ENCODE results near the gene SRRM5. TPM values are rescaled to one million over a fixed set of nuclear protein-coding genes. Genes with fewer than 3 reads are reported as not detected.
"Not testable (repeated sequence)": the region's sequence is repeated elsewhere in the genome, so short reads cannot be mapped to it uniquely, and the experiment has no call there.

The SRRM5 gene
- polyA plus RNA-seq, 2 of the 4 experiments (the other 2 are of a cell fraction), result 0.47 to 0.50 TPM

GRCh38 chr19:43644181-43644580 lies 32.3 kb downstream of the SRRM5 start (continued):
- TF ChIP-seq, protein P1, sequence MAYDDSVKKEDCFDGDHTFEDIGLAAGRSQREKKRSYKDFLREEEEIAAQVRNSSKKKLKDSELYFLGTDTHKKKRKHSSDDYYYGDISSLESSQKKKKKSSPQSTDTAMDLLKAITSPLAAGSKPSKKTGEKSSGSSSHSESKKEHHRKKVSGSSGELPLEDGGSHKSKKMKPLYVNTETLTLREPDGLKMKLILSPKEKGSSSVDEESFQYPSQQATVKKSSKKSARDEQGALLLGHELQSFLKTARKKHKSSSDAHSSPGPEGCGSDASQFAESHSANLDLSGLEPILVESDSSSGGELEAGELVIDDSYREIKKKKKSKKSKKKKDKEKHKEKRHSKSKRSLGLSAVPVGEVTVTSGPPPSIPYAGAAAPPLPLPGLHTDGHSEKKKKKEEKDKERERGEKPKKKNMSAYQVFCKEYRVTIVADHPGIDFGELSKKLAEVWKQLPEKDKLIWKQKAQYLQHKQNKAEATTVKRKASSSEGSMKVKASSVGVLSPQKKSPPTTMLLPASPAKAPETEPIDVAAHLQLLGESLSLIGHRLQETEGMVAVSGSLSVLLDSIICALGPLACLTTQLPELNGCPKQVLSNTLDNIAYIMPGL (CRISPR knock-in tag; IDR thresholded peaks at IDR 0.05; ENCODE audit: borderline replicate concordance), result no peak
- TF ChIP-seq RAD21 (conservative IDR thresholded peaks at IDR 0.05 in 1 of 2, IDR thresholded peaks at IDR 0.05 in 1 of 2), result no peak
- no peak for TF ChIP-seq FOSB (CRISPR knock-in tag; IDR thresholded peaks at IDR 0.05)
- no peak for TF ChIP-seq ZSCAN20 (CRISPR knock-in tag; IDR thresholded peaks at IDR 0.05)

DNA sequence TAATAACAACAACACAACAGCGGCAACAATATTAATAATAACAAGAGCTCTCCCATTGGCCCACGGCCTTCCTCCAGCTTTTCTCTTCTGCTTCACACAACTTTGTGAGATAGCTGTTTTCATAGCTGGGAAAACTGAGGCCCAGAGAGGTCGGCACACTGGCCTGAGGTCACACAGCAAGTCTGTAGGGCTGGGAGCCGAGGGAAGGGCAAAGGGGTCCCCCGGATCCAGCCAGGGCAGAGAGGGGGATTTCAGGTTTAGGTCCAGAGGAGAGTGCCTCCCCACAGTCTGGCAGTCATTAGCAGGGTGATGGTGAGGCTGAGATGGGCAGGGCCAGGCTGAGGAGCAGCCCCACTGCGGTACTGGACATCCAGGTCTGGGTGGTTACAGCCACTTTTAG lies 36.7 kb downstream of the SRRM5 start:
- CTCF ChIA-PET, result no interaction called here

DNA sequence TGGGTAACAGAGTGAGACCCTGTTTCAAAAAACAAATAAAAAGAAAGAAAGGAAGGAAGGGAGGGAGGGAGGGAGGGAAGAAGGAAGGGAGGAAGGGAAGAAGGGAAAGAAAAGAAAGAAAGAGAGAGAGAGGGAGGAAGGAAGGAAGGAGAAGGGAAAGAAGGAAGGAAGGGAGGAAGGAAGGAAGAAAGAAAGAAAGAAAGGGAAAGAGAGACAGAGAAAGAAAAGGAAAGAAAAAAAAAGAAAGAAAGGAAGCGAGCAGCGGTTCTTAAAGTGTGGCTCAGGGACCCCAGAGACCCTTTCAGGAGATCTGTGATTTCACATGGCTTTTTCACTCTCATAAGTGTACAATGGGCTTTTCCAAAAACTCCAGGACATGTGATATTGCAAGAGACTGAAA lies 37.6 kb downstream of the SRRM5 start:
- ATAC-seq (no peak), FAIRE-seq (no peak), DNase-seq (ENCODE audit: low read depth in 1 of 2, low spot score in 1 of 2) (no peak)
- Histone ChIP-seq H3K4me3 (no peak overlapping the region), H3K4me2 (no peak overlapping the region), H3K27ac (no peak overlapping the region), H3K9me3 (no peaks in the 10 kb centered on the region), H3K4me1 (no peaks in the 10 kb centered on the region)
- ChIA-PET POLR2A (interaction anchor here (0.7 kb wide), 1 partner anchor 16 kb away, joined by 6 read pairs; no protein-coding TSS in a partner anchor), CTCF (interaction anchor here (0.6 to 2.8 kb wide), 8 partner anchors 18 to 590 kb away, joined by 3 to 9 read pairs (median 4); partner anchors contain the start of gene PLAUR)
- 96% methylated on average over 2 of the region's 2 CpGs for WGBS (ENCODE audit: missing lambda C conversion rate)
- TF ChIP-seq CEBPB (IDR thresholded peaks at IDR 0.05), result no peak

More for the DNA sequence above, 36.7 kb downstream of the SRRM5 start:
- POLR2A ChIA-PET, result no interaction called here
- ATAC-seq (no peak), DNase-seq (ENCODE audit: low read depth in 1 of 2, low spot score in 1 of 2) (no peak), FAIRE-seq (no peak)
- Histone ChIP-seq H3K27ac (no peak overlapping the region), H3K9me3 (no peaks in the 10 kb centered on the region), H3K4me3 (no peak overlapping the region), H3K4me1 (no peaks in the 10 kb centered on the region), H3K4me2 (no peak overlapping the region)
- WGBS (ENCODE audit: missing lambda C conversion rate), result 87% methylated on average over 6 of the region's 6 CpGs
- TF ChIP-seq ZFP36 (IDR thresholded peaks at IDR 0.05; ENCODE audit: borderline replicate concordance, partially characterized antibody), result peak; percentile 24
- TF ChIP-seq ZNF302 (CRISPR knock-in tag; IDR thresholded peaks at IDR 0.05), result no peak

DNA sequence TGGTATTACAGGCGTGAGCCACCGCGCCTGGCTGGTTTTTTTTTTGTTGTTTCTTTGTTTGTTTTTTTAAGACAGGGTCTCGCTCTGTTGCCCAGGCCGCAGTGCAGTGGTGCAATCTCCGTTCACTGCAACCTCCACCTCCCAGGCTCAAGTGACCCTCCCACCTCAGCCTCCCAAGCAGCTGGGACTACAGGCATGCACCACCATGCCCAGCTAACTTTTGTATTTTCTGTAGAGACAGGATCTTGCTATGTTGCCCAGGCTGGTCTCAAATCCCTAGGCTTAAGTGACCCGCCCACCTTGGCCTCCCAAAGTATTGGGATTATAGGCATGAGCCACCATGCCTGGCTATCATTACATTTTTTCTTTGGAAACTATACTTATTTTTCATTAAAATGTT lies 38.4 kb downstream of the SRRM5 start:
- DNase-seq (ENCODE audit: low read depth in 1 of 2, low spot score in 1 of 2); H3K4me3 ChIP-seq; H3K27ac ChIP-seq; H3K4me2 ChIP-seq; ATAC-seq; FAIRE-seq; H3K9me3 ChIP-seq; H3K4me1 ChIP-seq: not testable (repeated sequence)
- ChIA-PET POLR2A (interaction anchor here (0.7 kb wide), 1 partner anchor 17 kb away, joined by 6 read pairs; no protein-coding TSS in a partner anchor), CTCF (interaction anchor here (0.6 to 2.8 kb wide), 6 partner anchors 18 to 337 kb away, joined by 3 to 9 read pairs (median 4); partner anchors contain the start of gene PLAUR)
- 94% methylated on average over 7 of the region's 7 CpGs for WGBS (ENCODE audit: missing lambda C conversion rate)

DNA sequence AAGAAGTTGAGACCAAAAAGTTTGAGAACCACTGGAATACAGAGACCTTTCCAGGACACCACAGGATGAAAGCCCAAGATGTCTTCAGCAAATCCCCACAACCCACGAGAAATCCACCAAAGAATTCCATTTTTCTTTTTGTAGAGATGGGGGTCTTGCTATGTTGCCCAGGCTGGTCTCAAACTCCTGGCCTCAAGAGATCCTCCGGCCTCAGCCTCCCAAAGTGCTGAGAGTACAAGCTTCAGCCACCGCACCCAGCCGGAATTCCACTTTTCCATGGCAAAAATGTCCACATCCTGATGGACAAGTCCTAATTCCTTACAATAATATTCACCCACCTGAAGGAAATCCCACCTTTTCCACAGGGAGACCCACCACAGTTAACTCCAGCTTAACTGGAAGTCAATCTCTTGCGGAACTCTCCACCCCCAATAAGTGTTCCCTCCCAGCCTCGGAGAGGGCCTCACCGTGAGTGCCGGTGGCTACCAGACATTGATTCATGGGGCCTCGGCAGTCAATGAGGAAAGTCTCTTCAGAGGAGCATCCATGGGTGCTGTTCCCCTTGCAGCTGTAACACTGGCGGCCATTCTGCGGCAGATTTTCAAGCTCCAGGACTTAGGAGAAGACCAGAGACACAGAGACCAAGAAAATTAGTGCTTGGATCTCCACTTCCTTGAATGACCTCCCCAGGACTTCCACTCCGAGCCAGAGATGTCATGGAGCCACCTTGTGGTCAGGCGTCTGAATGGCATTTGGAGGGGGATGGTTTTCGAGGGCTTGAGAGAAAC lies 40.1 kb downstream of the SRRM5 start:
- WGBS (ENCODE audit: missing lambda C conversion rate), result 70% methylated on average over 14 of the region's 14 CpGs
- ATAC-seq, result peak; percentile 82 to 91
- CTCF ChIA-PET, result interaction anchor here (0.6 to 4.2 kb wide), 26 partner anchors 9 to 227 kb away, joined by 3 to 46 read pairs (median 6); partner anchors contain the start of genes IRGQ, ZNF575 and ZNF576
- peak; percentile 80 to 84 for DNase-seq (ENCODE audit: low read depth in 1 of 2, low spot score in 1 of 2)
- no peak overlapping the region for H3K27ac ChIP-seq
- H3K4me3 ChIP-seq, result no peak overlapping the region
- H3K4me2 ChIP-seq, result no peak overlapping the region
- H3K9me3 ChIP-seq, result no peaks in the 10 kb centered on the region
- no peaks in the 10 kb centered on the region for H3K4me1 ChIP-seq
- POLR2A ChIA-PET, result no interaction called here
- FAIRE-seq, result peak; percentile 89
- TF ChIP-seq JUN (IDR thresholded peaks at IDR 0.05), result no peak
- no peak for TF ChIP-seq REST (IDR thresholded peaks at IDR 0.05)
- TF ChIP-seq CTCF (IDR thresholded peaks at IDR 0.05), result peak; percentile 78
- TF ChIP-seq SMC3 (IDR thresholded peaks at IDR 0.05), result peak; percentile 73
- TF ChIP-seq CHD2 (IDR thresholded peaks at IDR 0.05; ENCODE audit: low read length, partially characterized antibody), result no peak
- no peak for TF ChIP-seq RFX5 (IDR thresholded peaks at IDR 0.05)
- no peak for TF ChIP-seq MAZ (IDR thresholded peaks at IDR 0.05; ENCODE audit: borderline replicate concordance, low read depth, low read length)
- TF ChIP-seq TFCP2L1 (CRISPR knock-in tag; IDR thresholded peaks at IDR 0.05), result no peak
- no peak for TF ChIP-seq KDM5A (IDR thresholded peaks at IDR 0.05)
- TF ChIP-seq, protein P1 (CRISPR knock-in tag; IDR thresholded peaks at IDR 0.05; ENCODE audit: borderline replicate concordance), result no peak

All from A549 (cell line).